K562 (cell line): ENCODE results near the gene PIEZO2.

ENCODE experiments used
- CAMTA2 ChIP-seq: fragments of 250-450 bp; sonication (Bioruptor Pico); conservative IDR thresholded peaks from 2 replicates; pipeline ENCODE4 v1.5.1; 2022
- EP300 ChIP-seq: IDR thresholded peaks from 2 replicates; pipeline ENCODE4 v1.6.1; 2012; ENCODE audit warnings: low read length, improper control_type of control experiment
- FOXK2 ChIP-seq, 2 experiments: fragments of 450-650 bp; IDR thresholded peaks in 1 of 2; conservative IDR thresholded peaks in 1 of 2; 2 replicates each; pipeline ENCODE4 v1.6.1; 2016; ENCODE audit warnings: low read depth in 2 of 2, mild to moderate bottlenecking in 1 of 2
- MED1 ChIP-seq: sonication (generic); formaldehyde crosslinking; IDR thresholded peaks from 2 replicates; pipeline ENCODE4 v1.8.1; 2023; ENCODE audit warnings: missing genetic modification reagents, borderline replicate concordance
- NFATC3 ChIP-seq: fragments of 450-650 bp; IDR thresholded peaks from 2 replicates; pipeline ENCODE4 v1.6.1; 2017; ENCODE audit warnings: mild to moderate bottlenecking
- NFIC ChIP-seq: fragments of 450-650 bp; IDR thresholded peaks from 2 replicates; pipeline ENCODE4 v1.6.1; 2017; ENCODE audit warnings: mild to moderate bottlenecking, inconsistent platforms
- RCOR1 ChIP-seq, 2 experiments: IDR thresholded peaks; 2 replicates each; pipeline ENCODE4 v1.6.1; 2012; ENCODE audit warnings: low read depth in 2 of 2, low read length in 2 of 2, borderline replicate concordance in 1 of 2, improper control_type of control experiment in 1 of 2
- SIRT6 ChIP-seq: IDR thresholded peaks from one replicate; pipeline ENCODE4 v1.6.1; 2012; ENCODE audit warnings: low read depth, mild to moderate bottlenecking, control low read depth, inconsistent platforms, low read length, moderate library complexity
- SP1 ChIP-seq: sonication (generic); formaldehyde crosslinking; IDR thresholded peaks from 2 replicates; pipeline ENCODE4 v1.8.1; 2022; ENCODE audit warnings: mild to moderate bottlenecking, missing genetic modification reagents
- TF ChIP-seq, protein P1 (sequence below), 3 experiments: IDR thresholded peaks in 2 of 3; conservative IDR thresholded peaks in 1 of 3; 2 replicates each; pipeline ENCODE4 v1.5.1; 2011 to 2012; ENCODE audit warnings: low read length in 3 of 3, mild to moderate bottlenecking in 3 of 3, control low read depth in 2 of 3, improper control_type of control experiment in 1 of 3, inconsistent platforms in 1 of 3, low read depth in 1 of 3, mixed read lengths in 1 of 3, moderate library complexity in 1 of 3; ENCODE audit not compliant: insufficient read depth in 2 of 3

DNA sequence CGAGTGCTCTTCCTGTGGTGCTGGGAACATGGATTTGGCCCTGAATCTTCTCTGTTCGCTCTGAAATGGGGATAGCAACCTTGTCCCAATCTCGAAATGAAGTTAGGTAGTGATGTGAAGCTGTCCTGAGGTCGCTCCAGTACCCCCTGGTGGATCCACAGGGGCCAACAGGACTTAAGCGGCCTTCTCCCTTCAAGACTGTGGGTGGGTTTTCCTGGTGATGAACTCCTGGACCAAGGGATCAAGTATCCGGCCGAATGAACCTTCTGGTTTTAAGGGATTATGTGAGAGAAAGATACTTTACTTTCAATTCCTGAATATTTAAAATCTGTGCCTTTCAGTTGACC is 467.0 kb downstream of the PIEZO2 start:
- TF ChIP-seq SP1 (CRISPR knock-in tag) (no peak), EP300 (no peak), SIRT6 (no peak), NFIC (no peak), FOXK2 (conservative IDR thresholded peaks at IDR 0.05 in 1 of 2, IDR thresholded peaks at IDR 0.05 in 1 of 2; ENCODE audit: low read depth in 2 of 2) (no peak), RCOR1 (IDR thresholded peaks at IDR 0.05; ENCODE audit: borderline replicate concordance in 1 of 2, low read depth in 2 of 2, low read length in 2 of 2) (no peak), MED1 (no peak), NFATC3 (no peak), CAMTA2 (CRISPR knock-in tag) (no peak)
- TF ChIP-seq, protein P1, sequence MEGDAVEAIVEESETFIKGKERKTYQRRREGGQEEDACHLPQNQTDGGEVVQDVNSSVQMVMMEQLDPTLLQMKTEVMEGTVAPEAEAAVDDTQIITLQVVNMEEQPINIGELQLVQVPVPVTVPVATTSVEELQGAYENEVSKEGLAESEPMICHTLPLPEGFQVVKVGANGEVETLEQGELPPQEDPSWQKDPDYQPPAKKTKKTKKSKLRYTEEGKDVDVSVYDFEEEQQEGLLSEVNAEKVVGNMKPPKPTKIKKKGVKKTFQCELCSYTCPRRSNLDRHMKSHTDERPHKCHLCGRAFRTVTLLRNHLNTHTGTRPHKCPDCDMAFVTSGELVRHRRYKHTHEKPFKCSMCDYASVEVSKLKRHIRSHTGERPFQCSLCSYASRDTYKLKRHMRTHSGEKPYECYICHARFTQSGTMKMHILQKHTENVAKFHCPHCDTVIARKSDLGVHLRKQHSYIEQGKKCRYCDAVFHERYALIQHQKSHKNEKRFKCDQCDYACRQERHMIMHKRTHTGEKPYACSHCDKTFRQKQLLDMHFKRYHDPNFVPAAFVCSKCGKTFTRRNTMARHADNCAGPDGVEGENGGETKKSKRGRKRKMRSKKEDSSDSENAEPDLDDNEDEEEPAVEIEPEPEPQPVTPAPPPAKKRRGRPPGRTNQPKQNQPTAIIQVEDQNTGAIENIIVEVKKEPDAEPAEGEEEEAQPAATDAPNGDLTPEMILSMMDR (IDR thresholded peaks at IDR 0.05 in 2 of 3, conservative IDR thresholded peaks at IDR 0.05 in 1 of 3; ENCODE audit: insufficient read depth in 2 of 3, low read depth in 1 of 3, low read length in 3 of 3) = peak; percentile 59 to 61 (median 60)
